GM12891 (cell line): ENCODE results near the gene PCNX1.

Experiments
- POLR2A ChIP-seq: IDR thresholded peaks from 2 replicates; pipeline ENCODE4 v1.6.1; 2011; ENCODE audit warnings: low read depth, low read length, control low read depth
- TAF1 ChIP-seq: IDR thresholded peaks from 2 replicates; pipeline ENCODE4 v1.6.1; 2011; ENCODE audit warnings: low read depth, low read length, control low read depth

DNA sequence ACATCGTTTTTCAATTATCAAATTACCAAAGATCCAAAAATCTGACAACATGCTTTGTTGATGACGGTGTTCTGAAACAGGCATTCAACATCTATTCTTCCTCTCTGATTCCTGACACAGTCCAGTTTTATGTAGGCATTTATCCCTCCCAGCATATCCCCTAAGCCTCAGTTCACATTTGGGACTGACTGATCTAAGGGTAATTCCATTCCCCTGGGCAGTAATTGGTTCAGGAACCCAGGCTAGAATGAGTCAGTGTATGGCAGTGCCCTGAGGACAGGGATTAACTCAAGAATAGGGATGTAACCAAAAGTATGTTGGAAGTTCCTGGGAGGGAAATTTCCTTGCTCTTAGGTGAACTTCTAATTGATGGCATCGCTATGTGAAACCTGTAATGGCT lies 10.3 kb upstream of the PCNX1 start:
- no peak for TF ChIP-seq POLR2A
- no peak for TF ChIP-seq TAF1
